Stimulated activated CD4-positive, alpha-beta T cell treated with anti-CD3 and anti-CD28 coated beads, Interleukin-2, amount 100 ng/mL, for 4 hours (primary cell): Measurements from ENCODE around the gene RNF113B.
A peak's percentile ranks its signal among the peaks of the same experiment; 100 is the strongest.

Experiments
- DNase-seq: peaks from one replicate; pipeline ENCODE4 v3.0.0-alpha.2; 2020; ENCODE audit warnings: low read depth

The RNF113B gene

GRCh38 chr13:98173431-98174152 is 3.5 kb downstream of the RNF113B start:
- no peak for DNase-seq

GRCh38 chr13:98172590-98173422 is 4.3 kb downstream of the RNF113B start:
- no peak for DNase-seq

GRCh38 chr13:98171900-98172589 is 5.0 kb downstream of the RNF113B start:
- no peak for DNase-seq

GRCh38 chr13:98169331-98169730 is 7.7 kb downstream of the RNF113B start:
- DNase-seq, result no peak

GRCh38 chr13:98162935-98163334 is 14.1 kb downstream of the RNF113B start:
- no peak for DNase-seq

GRCh38 chr13:98158172-98158899 is 18.7 kb downstream of the RNF113B start:
- DNase-seq, result no peak

GRCh38 chr13:98157609-98158008 is 19.5 kb downstream of the RNF113B start:
- DNase-seq, result no peak

GRCh38 chr13:98157188-98157587 is 19.9 kb downstream of the RNF113B start:
- no peak for DNase-seq

- DNase-seq, result no peak
Observed at GRCh38 chr13:98156259-98156658, 20.8 kb downstream of the RNF113B start.

- DNase-seq, result no peak
Observed at GRCh38 chr13:98155475-98156109, 21.5 kb downstream of the RNF113B start.

GRCh38 chr13:98150832-98151479 is 26.1 kb downstream of the RNF113B start:
- DNase-seq, result no peak

GRCh38 chr13:98147521-98147920 is 29.5 kb downstream of the RNF113B start:
- no peak for DNase-seq

GRCh38 chr13:98144801-98145350 is 32.2 kb downstream of the RNF113B start:
- DNase-seq, result no peak

- no peak for DNase-seq
Observed at GRCh38 chr13:98144027-98144741, 32.9 kb downstream of the RNF113B start.

GRCh38 chr13:98143601-98144026 is 33.5 kb downstream of the RNF113B start:
- DNase-seq, result no peak

GRCh38 chr13:98143157-98143553 is 33.9 kb downstream of the RNF113B start:
- no peak for DNase-seq

- DNase-seq, result peak; percentile 2
Observed at GRCh38 chr13:98142380-98143156, 34.5 kb downstream of the RNF113B start, which contains the start of gene FARP1. FARP1 (plus strand) TSS chr13:98143094; CDS start chr13:98213243, 70,149 bp downstream.

- DNase-seq, result no peak
Observed at GRCh38 chr13:98141509-98142379, 35.3 kb downstream of the RNF113B start.
